Stimulated activated CD8-positive, alpha-beta memory T cell treated with anti-CD3 and anti-CD28 coated beads, Interleukin-4, amount 100 ng/mL, for 48 hours (primary cell): Measurements from ENCODE around the gene ERMAP.

Source experiments
- DNase-seq: peaks from one replicate; pipeline ENCODE4 v3.0.0-alpha.2; 2020

The ERMAP gene

GRCh38 chr1:42816585-42817439 is at the start of gene ERMAP, which contains the start of gene SVBP:
ERMAP (plus strand) TSS chr1:42817122; CDS start chr1:42830449, 13,327 bp downstream.
SVBP (minus strand) TSS chr1:42817397; CDS start chr1:42816544, 853 bp downstream.
- peak; percentile 97 for DNase-seq

- DNase-seq = no peak
Measured at GRCh38 chr1:42767510-42768000, 49.4 kb upstream of the ERMAP start.

GRCh38 chr1:42768172-42768571 is 48.8 kb upstream of the ERMAP start:
- DNase-seq = no peak

GRCh38 chr1:42769811-42770210 is 47.1 kb upstream of the ERMAP start:
- DNase-seq = no peak

- DNase-seq = no peak
Measured at GRCh38 chr1:42773420-42773819, 43.5 kb upstream of the ERMAP start.

GRCh38 chr1:42774928-42775526 is 41.9 kb upstream of the ERMAP start:
- peak; percentile 39 for DNase-seq

- DNase-seq = no peak
Measured at GRCh38 chr1:42776502-42776901, 40.4 kb upstream of the ERMAP start.

- DNase-seq = peak; percentile 45
Measured at GRCh38 chr1:42777852-42778251, 39.1 kb upstream of the ERMAP start.

GRCh38 chr1:42779725-42780124 is 37.2 kb upstream of the ERMAP start:
- DNase-seq = no peak

- no peak for DNase-seq
Measured at GRCh38 chr1:42780176-42780575, 36.7 kb upstream of the ERMAP start.

GRCh38 chr1:42783092-42783491 is 33.8 kb upstream of the ERMAP start:
- DNase-seq = no peak

- DNase-seq = no peak
Measured at GRCh38 chr1:42784547-42784945, 32.4 kb upstream of the ERMAP start.

- DNase-seq = peak; percentile 59
Measured at GRCh38 chr1:42784946-42785693, 31.8 kb upstream of the ERMAP start, which contains the start of gene TMEM269. TMEM269 (plus strand) TSS chr1:42784991; CDS start chr1:42789894, 4,903 bp downstream.

- DNase-seq = no peak
Measured at GRCh38 chr1:42786097-42786496, 30.8 kb upstream of the ERMAP start.

- no peak for DNase-seq
Measured at GRCh38 chr1:42788021-42788420, 28.9 kb upstream of the ERMAP start.

- no peak for DNase-seq
Measured at GRCh38 chr1:42793824-42794223, 23.1 kb upstream of the ERMAP start.

- no peak for DNase-seq
Measured at GRCh38 chr1:42797414-42797813, 19.5 kb upstream of the ERMAP start.

- DNase-seq = no peak
Measured at GRCh38 chr1:42797979-42798378, 18.9 kb upstream of the ERMAP start.

- DNase-seq = no peak
Measured at GRCh38 chr1:42801832-42802473, 15.0 kb upstream of the ERMAP start.

GRCh38 chr1:42806171-42806570 is 10.8 kb upstream of the ERMAP start:
- DNase-seq = no peak

- DNase-seq = no peak
Measured at GRCh38 chr1:42806593-42806992, 10.3 kb upstream of the ERMAP start.

GRCh38 chr1:42807056-42807668 is 9.8 kb upstream of the ERMAP start:
- DNase-seq = no peak
